ENCODE data around the gene TBC1D4. TPM values are rescaled to one million over a fixed set of nuclear protein-coding genes. Genes with fewer than 3 reads are reported as not detected.

TBC1D4 gene
- total and polyA plus RNA-seq, 2 donors: 18.8 to 22.8 TPM

GRCh38 chr13:75479102-75479740 is 2.7 kb downstream of the TBC1D4 start:
- H3K27ac ChIP-seq (ENCODE audit: low read depth in 1 of 2, low read length in 1 of 2): no peak overlapping the region
- no peaks in the 10 kb centered on the region for H3K36me3 ChIP-seq (ENCODE audit: control insufficient read depth in 2 of 2, insufficient read depth in 2 of 2, low read length in 1 of 2)
- peaks cover 0 to 4% of the 10 kb centered on the region in 2 donors for H3K9me3 ChIP-seq (ENCODE audit: control insufficient read depth in 2 of 2, insufficient read depth in 1 of 2, low read length in 1 of 2)
- peaks cover 3 to 6% of the 10 kb centered on the region in 2 donors for H3K4me1 ChIP-seq (ENCODE audit: control insufficient read depth in 2 of 2, insufficient read depth in 2 of 2, low read length in 2 of 2)
- H3K27me3 ChIP-seq (ENCODE audit: control insufficient read depth in 2 of 2, insufficient read depth in 1 of 2, low read length in 1 of 2): peaks cover 29 to 41% of the 10 kb centered on the region in 2 donors
- no peak for DNase-seq (ENCODE audit: low read depth in 6 of 9, low spot score in 9 of 9)
- WGBS: 72% methylated on average over 5 of the region's 5 CpGs
- no peak overlapping the region for H3K4me3 ChIP-seq (ENCODE audit: low read length in 2 of 2)

GRCh38 chr13:75478659-75479058 is 3.3 kb downstream of the TBC1D4 start:
- H3K27me3 ChIP-seq (ENCODE audit: control insufficient read depth in 2 of 2, insufficient read depth in 1 of 2, low read length in 1 of 2): peaks cover 29 to 36% of the 10 kb centered on the region in 2 donors
- WGBS: 97% methylated on average over 4 of the region's 4 CpGs

DNA sequence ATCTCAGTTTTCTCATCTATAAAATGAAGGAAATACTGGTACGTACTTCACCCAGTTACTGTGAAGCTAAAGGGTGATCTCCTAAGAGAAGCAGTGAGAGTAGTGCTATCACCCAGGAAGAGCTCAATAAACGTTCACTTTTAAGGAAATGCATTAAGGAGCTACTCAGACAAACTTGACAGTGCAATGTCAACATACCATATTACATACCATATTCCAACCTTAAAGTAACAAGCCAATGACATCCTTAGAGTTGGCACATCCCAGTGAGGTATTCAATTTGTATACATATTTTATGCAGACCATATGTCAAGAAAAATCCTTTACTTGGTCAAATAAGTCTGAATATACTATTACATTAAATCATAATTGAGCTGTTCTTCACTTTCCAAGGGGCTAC is 7.0 kb downstream of the TBC1D4 start:
- Histone ChIP-seq H3K4me1 (ENCODE audit: control insufficient read depth in 2 of 2, insufficient read depth in 2 of 2, low read length in 2 of 2) (no peaks in the 10 kb centered on the region), H3K9me3 (ENCODE audit: control insufficient read depth in 2 of 2, insufficient read depth in 1 of 2, low read length in 1 of 2) (no peaks in the 10 kb centered on the region), H3K4me3 (ENCODE audit: low read length in 2 of 2) (no peak overlapping the region), H3K36me3 (ENCODE audit: control insufficient read depth in 2 of 2, insufficient read depth in 2 of 2, low read length in 1 of 2) (no peaks in the 10 kb centered on the region), H3K27me3 (ENCODE audit: control insufficient read depth in 2 of 2, insufficient read depth in 1 of 2, low read length in 1 of 2) (peaks cover 8 to 15% of the 10 kb centered on the region in 2 donors), H3K27ac (ENCODE audit: low read depth in 1 of 2, low read length in 1 of 2) (no peak overlapping the region)
- WGBS: 88% methylated on average over 2 of the region's 2 CpGs
- no peak for DNase-seq (ENCODE audit: low read depth in 6 of 9, low spot score in 9 of 9)

More at GRCh38 chr13:75478659-75479058, 3.3 kb downstream of the TBC1D4 start:
- no peak overlapping the region for H3K4me3 ChIP-seq (ENCODE audit: low read length in 2 of 2)
- no peaks in the 10 kb centered on the region for H3K36me3 ChIP-seq (ENCODE audit: control insufficient read depth in 2 of 2, insufficient read depth in 2 of 2, low read length in 1 of 2)
- peaks cover 3 to 6% of the 10 kb centered on the region in 2 donors for H3K4me1 ChIP-seq (ENCODE audit: control insufficient read depth in 2 of 2, insufficient read depth in 2 of 2, low read length in 2 of 2)
- no peak overlapping the region for H3K27ac ChIP-seq (ENCODE audit: low read depth in 1 of 2, low read length in 1 of 2)
- H3K9me3 ChIP-seq (ENCODE audit: control insufficient read depth in 2 of 2, insufficient read depth in 1 of 2, low read length in 1 of 2): peaks cover 0 to 4% of the 10 kb centered on the region in 2 donors
- no peak for DNase-seq (ENCODE audit: low read depth in 6 of 9, low spot score in 9 of 9)

DNA sequence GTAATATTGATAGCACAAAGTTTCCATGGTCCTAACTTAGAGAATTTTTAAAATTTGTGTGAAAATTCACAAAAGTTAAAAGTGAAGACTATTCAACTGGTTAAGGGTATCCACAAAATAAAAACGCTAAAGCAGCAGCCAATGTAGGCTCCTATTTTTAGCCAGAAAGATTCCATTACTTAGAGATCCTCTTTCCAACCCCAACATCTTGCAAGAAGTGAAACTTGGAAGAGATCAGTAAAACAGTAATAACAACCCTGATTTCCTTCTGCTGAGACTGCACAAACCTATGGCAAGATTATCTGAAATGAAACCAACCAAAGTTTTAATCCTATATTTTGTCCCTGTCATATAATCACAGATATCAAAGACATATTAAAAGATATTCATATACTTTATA is 8.5 kb downstream of the TBC1D4 start:
- no peak overlapping the region for H3K27ac ChIP-seq (ENCODE audit: low read depth in 1 of 2, low read length in 1 of 2)
- WGBS: 93% methylated on average over 1 of the region's 1 CpG
- peaks cover 0 to 4% of the 10 kb centered on the region in 2 donors for H3K27me3 ChIP-seq (ENCODE audit: control insufficient read depth in 2 of 2, insufficient read depth in 1 of 2, low read length in 1 of 2)
- no peaks in the 10 kb centered on the region for H3K36me3 ChIP-seq (ENCODE audit: control insufficient read depth in 2 of 2, insufficient read depth in 2 of 2, low read length in 1 of 2)
- no peaks in the 10 kb centered on the region for H3K4me1 ChIP-seq (ENCODE audit: control insufficient read depth in 2 of 2, insufficient read depth in 2 of 2, low read length in 2 of 2)
- H3K9me3 ChIP-seq (ENCODE audit: control insufficient read depth in 2 of 2, insufficient read depth in 1 of 2, low read length in 1 of 2): no peaks in the 10 kb centered on the region
- no peak for DNase-seq (ENCODE audit: low read depth in 6 of 9, low spot score in 9 of 9)
- no peak overlapping the region for H3K4me3 ChIP-seq (ENCODE audit: low read length in 2 of 2)

- H3K9me3 ChIP-seq (ENCODE audit: control insufficient read depth in 2 of 2, insufficient read depth in 1 of 2, low read length in 1 of 2): no peaks in the 10 kb centered on the region
- H3K4me1 ChIP-seq (ENCODE audit: control insufficient read depth in 2 of 2, insufficient read depth in 2 of 2, low read length in 2 of 2): no peaks in the 10 kb centered on the region
- no peak for DNase-seq (ENCODE audit: low read depth in 6 of 9, low spot score in 9 of 9)
- WGBS: 83% methylated on average over 4 of the region's 4 CpGs
- H3K27me3 ChIP-seq (ENCODE audit: control insufficient read depth in 2 of 2, insufficient read depth in 1 of 2, low read length in 1 of 2): no peaks in the 10 kb centered on the region
- no peaks in the 10 kb centered on the region for H3K36me3 ChIP-seq (ENCODE audit: control insufficient read depth in 2 of 2, insufficient read depth in 2 of 2, low read length in 1 of 2)
- H3K27ac ChIP-seq (ENCODE audit: low read depth in 1 of 2, low read length in 1 of 2): no peak overlapping the region
- H3K4me3 ChIP-seq (ENCODE audit: low read length in 2 of 2): no peak overlapping the region
Observed at GRCh38 chr13:75470676-75471075, 11.3 kb downstream of the TBC1D4 start.

GRCh38 chr13:75469047-75469446 is 12.9 kb downstream of the TBC1D4 start:
- WGBS: 96% methylated on average over 7 of the region's 7 CpGs

GRCh38 chr13:75468602-75469001 is 13.4 kb downstream of the TBC1D4 start:
- H3K27me3 ChIP-seq (ENCODE audit: control insufficient read depth in 2 of 2, insufficient read depth in 1 of 2, low read length in 1 of 2): no peaks in the 10 kb centered on the region
- WGBS: 91% methylated on average over 5 of the region's 5 CpGs
- no peaks in the 10 kb centered on the region for H3K4me1 ChIP-seq (ENCODE audit: control insufficient read depth in 2 of 2, insufficient read depth in 2 of 2, low read length in 2 of 2)
- no peak overlapping the region for H3K4me3 ChIP-seq (ENCODE audit: low read length in 2 of 2)
- H3K9me3 ChIP-seq (ENCODE audit: control insufficient read depth in 2 of 2, insufficient read depth in 1 of 2, low read length in 1 of 2): no peaks in the 10 kb centered on the region
- H3K27ac ChIP-seq (ENCODE audit: low read depth in 1 of 2, low read length in 1 of 2): no peak overlapping the region
- H3K36me3 ChIP-seq (ENCODE audit: control insufficient read depth in 2 of 2, insufficient read depth in 2 of 2, low read length in 1 of 2): no peaks in the 10 kb centered on the region
- DNase-seq (ENCODE audit: low read depth in 6 of 9, low spot score in 9 of 9): no peak

More at GRCh38 chr13:75469047-75469446, 12.9 kb downstream of the TBC1D4 start:
- Histone ChIP-seq H3K27ac (ENCODE audit: low read depth in 1 of 2, low read length in 1 of 2) (no peak overlapping the region), H3K4me1 (ENCODE audit: control insufficient read depth in 2 of 2, insufficient read depth in 2 of 2, low read length in 2 of 2) (no peaks in the 10 kb centered on the region), H3K36me3 (ENCODE audit: control insufficient read depth in 2 of 2, insufficient read depth in 2 of 2, low read length in 1 of 2) (no peaks in the 10 kb centered on the region), H3K4me3 (ENCODE audit: low read length in 2 of 2) (no peak overlapping the region), H3K9me3 (ENCODE audit: control insufficient read depth in 2 of 2, insufficient read depth in 1 of 2, low read length in 1 of 2) (no peaks in the 10 kb centered on the region), H3K27me3 (ENCODE audit: control insufficient read depth in 2 of 2, insufficient read depth in 1 of 2, low read length in 1 of 2) (no peaks in the 10 kb centered on the region)
- DNase-seq (ENCODE audit: low read depth in 6 of 9, low spot score in 9 of 9): no peak

- DNase-seq (ENCODE audit: low read depth in 6 of 9, low spot score in 9 of 9): no peak
- Histone ChIP-seq H3K27ac (ENCODE audit: low read depth in 1 of 2, low read length in 1 of 2) (no peak overlapping the region), H3K9me3 (ENCODE audit: control insufficient read depth in 2 of 2, insufficient read depth in 1 of 2, low read length in 1 of 2) (no peaks in the 10 kb centered on the region), H3K4me1 (ENCODE audit: control insufficient read depth in 2 of 2, insufficient read depth in 2 of 2, low read length in 2 of 2) (no peaks in the 10 kb centered on the region), H3K4me3 (ENCODE audit: low read length in 2 of 2) (no peak overlapping the region), H3K36me3 (ENCODE audit: control insufficient read depth in 2 of 2, insufficient read depth in 2 of 2, low read length in 1 of 2) (no peaks in the 10 kb centered on the region), H3K27me3 (ENCODE audit: control insufficient read depth in 2 of 2, insufficient read depth in 1 of 2, low read length in 1 of 2) (no peaks in the 10 kb centered on the region)
- 93% methylated on average over 1 of the region's 1 CpG for WGBS
Observed at GRCh38 chr13:75468098-75468497, 13.9 kb downstream of the TBC1D4 start.

GRCh38 chr13:75467040-75467728 is 14.8 kb downstream of the TBC1D4 start:
- H3K4me3 ChIP-seq (ENCODE audit: low read length in 2 of 2): no peak overlapping the region
- H3K36me3 ChIP-seq (ENCODE audit: control insufficient read depth in 2 of 2, insufficient read depth in 2 of 2, low read length in 1 of 2): no peaks in the 10 kb centered on the region
- DNase-seq (ENCODE audit: low read depth in 6 of 9, low spot score in 9 of 9): no peak
- H3K27ac ChIP-seq (ENCODE audit: low read depth in 1 of 2, low read length in 1 of 2): no peak overlapping the region
- no peaks in the 10 kb centered on the region for H3K4me1 ChIP-seq (ENCODE audit: control insufficient read depth in 2 of 2, insufficient read depth in 2 of 2, low read length in 2 of 2)
- no peaks in the 10 kb centered on the region for H3K27me3 ChIP-seq (ENCODE audit: control insufficient read depth in 2 of 2, insufficient read depth in 1 of 2, low read length in 1 of 2)
- 98% methylated on average over 3 of the region's 3 CpGs for WGBS
- no peaks in the 10 kb centered on the region for H3K9me3 ChIP-seq (ENCODE audit: control insufficient read depth in 2 of 2, insufficient read depth in 1 of 2, low read length in 1 of 2)

Measured in thymus (tissue), 11 donors.